Bronchial smooth muscle cell (primary cell): Measurements from ENCODE around the gene BOD1. TPM values are rescaled to one million over a fixed set of nuclear protein-coding genes. Genes with fewer than 3 reads are reported as not detected.

Experiments
- total RNA-seq: library from RNA; depleted of rRNA; stranded (reverse); fragments of >200 nt; gene quantifications from 2 replicates; pipeline ENCODE4 v1.2.1, GENCODE V29; 2014

BOD1 gene
- total RNA-seq = 95.5 and 128 TPM in 2 replicates

GRCh38 chr5:173616577-173617118 lies at the start of gene BOD1:
TSS of gene BOD1 (minus strand) at chr5:173616650. CDS start at chr5:173616436, 214 bp downstream.

